H1 (cell line): Measurements from ENCODE around the gene KCNMA1. TPM values are rescaled to one million over a fixed set of nuclear protein-coding genes. Genes with fewer than 3 reads are reported as not detected.

Experiments
- CTCF ChIA-PET: fragments of 300-600 bp; sonication (Branson Sonifier 250); formaldehyde crosslinking; loops from one replicate; lab custom pipeline; 2021; ENCODE audit not compliant: partially characterized antibody; lab: Charles Lee
- POLR2A ChIA-PET: fragments of 300-600 bp; sonication (Branson Sonifier 250); formaldehyde crosslinking; loops from one replicate; lab custom pipeline; 2021; ENCODE audit warnings: inconsistent platforms; ENCODE audit not compliant: partially characterized antibody; lab: Charles Lee
- DNase-seq, 2 experiments: peaks; one replicate each; pipeline versions ENCODE4 v3.0.0 to v3.0.0-alpha.2; 2010 to 2022; ENCODE audit warnings: low spot score in 2 of 2, low read depth in 1 of 2, mixed read lengths in 1 of 2
- FAIRE-seq: peaks from 2 replicates; lab custom pipeline; 2011; peaks lifted over from hg19 to GRCh38; lab: Jason Lieb, UNC
- H2AFZ ChIP-seq: 2 replicates; pipeline ENCODE4 v1.8.1; 2012; ENCODE audit warnings: low read length, inconsistent platforms
- H2AK5ac ChIP-seq: 2 replicates; pipeline ENCODE4 v1.6.1; 2013; ENCODE audit warnings: low read depth, low read length
- H2BK120ac ChIP-seq: replicated peaks from 2 replicates; pipeline ENCODE3; 2013; ENCODE audit warnings: low read depth, low read length, inconsistent platforms
- H2BK12ac ChIP-seq: 2 replicates; pipeline ENCODE4 v1.6.1; 2013; ENCODE audit warnings: low read depth, low read length
- H2BK15ac ChIP-seq: 2 replicates; pipeline ENCODE4 v1.6.1; 2013; ENCODE audit warnings: low read length
- H2BK20ac ChIP-seq: 2 replicates; pipeline ENCODE4 v1.6.1; 2013; ENCODE audit warnings: low read length
- H2BK5ac ChIP-seq: 2 replicates; pipeline ENCODE4 v1.6.1; 2013; ENCODE audit warnings: low read depth, low read length
- H3K14ac ChIP-seq: 2 replicates; pipeline ENCODE4 v1.6.1; 2013; ENCODE audit warnings: inconsistent platforms; ENCODE audit not compliant: insufficient read length
- H3K18ac ChIP-seq: 2 replicates; pipeline ENCODE4 v1.6.1; 2013; ENCODE audit warnings: low read length; ENCODE audit errors: extremely low read depth
- H3K23ac ChIP-seq: 2 replicates; pipeline ENCODE4 v1.6.1; 2013; ENCODE audit warnings: inconsistent platforms; ENCODE audit not compliant: insufficient read length
- H3K23me2 ChIP-seq: 2 replicates; pipeline ENCODE4 v1.6.1; 2013; ENCODE audit warnings: low read depth, low read length
- H3K27ac ChIP-seq: 2 replicates; pipeline ENCODE4 v1.6.1; 2011; ENCODE audit warnings: low read depth, low read length, inconsistent platforms
- H3K27me3 ChIP-seq, 4 experiments: replicated peaks in 1 of 4; 1 replicate in 1 of 4; 2 replicates in 3 of 4; pipeline versions ENCODE4 v1.6.1 to v1.8.1; 2011 to 2013; ENCODE audit warnings: low read length in 3 of 4, mild to moderate bottlenecking in 3 of 4, inconsistent platforms in 2 of 4, mixed read lengths in 2 of 4, moderate library complexity in 1 of 4; ENCODE audit not compliant: control insufficient read depth in 3 of 4, insufficient read depth in 3 of 4; ENCODE audit errors: extremely low read depth in 1 of 4
- H3K36me3 ChIP-seq, 4 experiments: 2 replicates each; pipeline versions ENCODE4 v1.6.1 to v1.8.1; 2011 to 2013; ENCODE audit warnings: mild to moderate bottlenecking in 4 of 4, low read length in 3 of 4, moderate library complexity in 2 of 4, control low read depth in 1 of 4, inconsistent platforms in 1 of 4; ENCODE audit not compliant: insufficient read depth in 4 of 4, control insufficient read depth in 2 of 4
- H3K4ac ChIP-seq: replicated peaks from 2 replicates; pipeline ENCODE3; 2013; ENCODE audit warnings: low read length, low read depth, mixed read lengths, inconsistent platforms; ENCODE audit not compliant: insufficient read length
- H3K4me1 ChIP-seq, 4 experiments: replicated peaks in 1 of 4; 1 replicate in 1 of 4; 2 replicates in 3 of 4; pipeline versions ENCODE4 v1.6.1 to v1.8.1; 2011 to 2013; ENCODE audit warnings: low read length in 3 of 4, inconsistent platforms in 2 of 4, mixed read lengths in 1 of 4; ENCODE audit not compliant: insufficient read depth in 4 of 4, control insufficient read depth in 3 of 4
- H3K4me2 ChIP-seq, 2 experiments: 2 replicates each; pipeline versions ENCODE4 v1.6.1 to v1.8.1; 2011 to 2013; ENCODE audit warnings: low read depth in 2 of 2, low read length in 2 of 2, control low read depth in 1 of 2, inconsistent platforms in 1 of 2, mild to moderate bottlenecking in 1 of 2; ENCODE audit not compliant: insufficient read depth in 1 of 2
- H3K4me3 ChIP-seq, 4 experiments: fragments of 200-600, 300-600 bp in 1 of 4; sonication (generic), shearing (Covaris generic), sonication (Bioruptor Twin) in 1 of 4; 2 replicates each; pipeline versions ENCODE4 v1.5.1 to v1.8.1; 2011 to 2016; ENCODE audit warnings: low read length in 4 of 4, low read depth in 3 of 4, control low read depth in 2 of 4, inconsistent platforms in 2 of 4, mild to moderate bottlenecking in 2 of 4, mixed read lengths in 1 of 4, moderate library complexity in 1 of 4; ENCODE audit not compliant: insufficient read depth in 2 of 4; ENCODE audit errors: extremely low read depth in 1 of 4
- H3K56ac ChIP-seq: replicated peaks from 2 replicates; pipeline ENCODE3; 2013; ENCODE audit warnings: low read depth, mild to moderate bottlenecking, mixed read lengths, low read length, inconsistent platforms; ENCODE audit not compliant: insufficient read length
- H3K79me1 ChIP-seq: 2 replicates; pipeline ENCODE4 v1.6.1; 2013; ENCODE audit warnings: low read depth, low read length, control low read depth
- H3K79me2 ChIP-seq, 2 experiments: 2 replicates each; pipeline versions ENCODE4 v1.6.1 to v1.8.1; 2012 to 2013; ENCODE audit warnings: low read length in 2 of 2, mild to moderate bottlenecking in 2 of 2, inconsistent platforms in 1 of 2; ENCODE audit not compliant: insufficient read depth in 2 of 2, control insufficient read depth in 1 of 2
- H3K9ac ChIP-seq, 4 experiments: replicated peaks in 1 of 4; 1 replicate in 1 of 4; 2 replicates in 3 of 4; pipeline versions ENCODE4 v1.6.1 to v1.8.1; 2011 to 2013; ENCODE audit warnings: low read depth in 3 of 4, low read length in 3 of 4, control low read depth in 2 of 4, mild to moderate bottlenecking in 2 of 4, moderate library complexity in 2 of 4, inconsistent platforms in 1 of 4; ENCODE audit errors: extremely low read depth in 1 of 4
- H3K9me3 ChIP-seq, 2 experiments: 2 replicates each; pipeline versions ENCODE4 v1.6.1 to v1.8.1; 2012 to 2013; ENCODE audit warnings: mild to moderate bottlenecking in 2 of 2, moderate library complexity in 2 of 2, control low read depth in 1 of 2, inconsistent platforms in 1 of 2, low read depth in 1 of 2, low read length in 1 of 2, mixed read lengths in 1 of 2; ENCODE audit not compliant: insufficient read depth in 2 of 2
- H4K20me1 ChIP-seq, 2 experiments: replicated peaks in 1 of 2; 2 replicates each; pipeline versions ENCODE3 to v1.8.1; 2011 to 2013; ENCODE audit warnings: inconsistent platforms in 2 of 2, low read length in 2 of 2, mild to moderate bottlenecking in 1 of 2; ENCODE audit not compliant: insufficient read depth in 2 of 2, control insufficient read depth in 1 of 2
- H4K5ac ChIP-seq: 2 replicates; pipeline ENCODE4 v1.6.1; 2013; ENCODE audit warnings: low read length, low read depth, mixed read lengths, inconsistent platforms; ENCODE audit not compliant: insufficient read length
- H4K8ac ChIP-seq: 2 replicates; pipeline ENCODE4 v1.8.0; 2013; ENCODE audit warnings: mild to moderate bottlenecking, moderate library complexity, low read length, inconsistent platforms; ENCODE audit not compliant: insufficient read depth; ENCODE audit errors: extremely low read depth
- H4K91ac ChIP-seq: replicated peaks from 2 replicates; pipeline ENCODE3; 2013; ENCODE audit warnings: low read length, mixed read lengths, inconsistent platforms; ENCODE audit not compliant: insufficient read length
- ASH2L ChIP-seq: fragments of 200-600, 300-600 bp; sonication (generic); IDR thresholded peaks from one replicate; pipeline ENCODE4 v1.7.1; 2017; ENCODE audit warnings: low read length
- CBX5 ChIP-seq: fragments of 300-800, 300-1000 bp; sonication (generic); IDR thresholded peaks from 2 replicates; pipeline ENCODE4 v1.7.1; 2016; ENCODE audit warnings: antibody characterized with exemption, low read length, low read depth
- CEBPB ChIP-seq: IDR thresholded peaks from 2 replicates; pipeline ENCODE4 v1.6.1; 2012; ENCODE audit warnings: low read depth, low read length
- CREB1 ChIP-seq: IDR thresholded peaks from 2 replicates; pipeline ENCODE4 v1.6.1; 2012; ENCODE audit warnings: inconsistent platforms
- KDM1A ChIP-seq: fragments of 200-600, 300-600 bp; sonication (generic); IDR thresholded peaks from 2 replicates; pipeline ENCODE4 v1.7.1; 2016; ENCODE audit warnings: mild to moderate bottlenecking, low read length, borderline replicate concordance
- NRF1 ChIP-seq: IDR thresholded peaks from 2 replicates; pipeline ENCODE4 v1.6.1; 2011; ENCODE audit warnings: mild to moderate bottlenecking, low read depth, low read length, improper control_type of control experiment
- RBBP5 ChIP-seq: IDR thresholded peaks from 2 replicates; pipeline ENCODE4 v1.7.1; 2012; ENCODE audit warnings: low read depth, mild to moderate bottlenecking, inconsistent platforms, low read length, moderate library complexity, borderline replicate concordance
- RNF2 ChIP-seq: fragments of 200-900, 300-1000 bp; sonication (generic); IDR thresholded peaks from 2 replicates; pipeline ENCODE4 v1.7.1; 2016; ENCODE audit warnings: borderline replicate concordance, low read depth, mild to moderate bottlenecking, antibody characterized with exemption, low read length; ENCODE audit not compliant: poor library complexity, severe bottlenecking; ENCODE audit errors: missing control alignments
- SIN3A ChIP-seq, 2 experiments: IDR thresholded peaks in 1 of 2; conservative IDR thresholded peaks in 1 of 2; 2 replicates each; pipeline ENCODE4 v1.6.1; 2011 to 2012; ENCODE audit warnings: low read length in 2 of 2, improper control_type of control experiment in 1 of 2, low read depth in 1 of 2, mild to moderate bottlenecking in 1 of 2
- TBP ChIP-seq: IDR thresholded peaks from 2 replicates; pipeline ENCODE4 v1.6.1; 2011; ENCODE audit warnings: low read depth, low read length, improper control_type of control experiment
- WGBS, 2 experiments: shearing (Covaris generic) in 1 of 2; methylation state at CpG; one replicate each; pipeline versions ENCODE4 v1.1.6 to v1.1.7; 2013 to 2015; ENCODE audit warnings: low lambda C conversion rate in 2 of 2, mixed read lengths in 2 of 2, inconsistent platforms in 1 of 2, low coverage in 1 of 2, missing lambda C conversion rate in 1 of 2; ENCODE audit not compliant: insufficient replicate concordance in 2 of 2, insufficient coverage in 1 of 2, insufficient read length in 1 of 2; ENCODE audit errors: extremely low coverage in 1 of 2, missing lambda C conversion rate in 1 of 2; 5-methylcytosine and 5-hydroxymethylcytosine counted together
- polyA plus RNA-seq, 7 experiments: library from polyadenylated mRNA; depleted of rRNA in 3 of 7; stranded (reverse) in 5 of 7; unstranded in 2 of 7; fragments of >200 nt in 5 of 7; fragments of 200-250 nt in 2 of 7; gene quantifications; 1 replicate in 5 of 7; 2 replicates in 1 of 7; 4 replicates in 1 of 7; pipeline versions ENCODE4 v1.2.1 to v1.2.3, GENCODE V29; 2011 to 2013; ENCODE audit warnings: missing spikeins in 2 of 7, mixed read lengths in 2 of 7
- total RNA-seq: library from RNA; stranded (reverse); fragmentation: NEBNext Ultra II Directional; extraction: Animal tissue kit (Norgen Biotek cat#: 25700); gene quantifications from 2 replicates; pipeline ENCODE4 v1.2.1, GENCODE V29; 2021
- TF ChIP-seq, protein P1 (sequence below): IDR thresholded peaks from 2 replicates; pipeline ENCODE4 v1.6.1; 2011; ENCODE audit warnings: low read depth, mild to moderate bottlenecking, low read length; ENCODE audit not compliant: insufficient read depth

KCNMA1 gene
- total and polyA plus RNA-seq, 2 of the 8 experiments (the other 6 are each of a cell fraction or from before 2014, with no cell fraction given), result 10.2 to 11.1 TPM

DNA sequence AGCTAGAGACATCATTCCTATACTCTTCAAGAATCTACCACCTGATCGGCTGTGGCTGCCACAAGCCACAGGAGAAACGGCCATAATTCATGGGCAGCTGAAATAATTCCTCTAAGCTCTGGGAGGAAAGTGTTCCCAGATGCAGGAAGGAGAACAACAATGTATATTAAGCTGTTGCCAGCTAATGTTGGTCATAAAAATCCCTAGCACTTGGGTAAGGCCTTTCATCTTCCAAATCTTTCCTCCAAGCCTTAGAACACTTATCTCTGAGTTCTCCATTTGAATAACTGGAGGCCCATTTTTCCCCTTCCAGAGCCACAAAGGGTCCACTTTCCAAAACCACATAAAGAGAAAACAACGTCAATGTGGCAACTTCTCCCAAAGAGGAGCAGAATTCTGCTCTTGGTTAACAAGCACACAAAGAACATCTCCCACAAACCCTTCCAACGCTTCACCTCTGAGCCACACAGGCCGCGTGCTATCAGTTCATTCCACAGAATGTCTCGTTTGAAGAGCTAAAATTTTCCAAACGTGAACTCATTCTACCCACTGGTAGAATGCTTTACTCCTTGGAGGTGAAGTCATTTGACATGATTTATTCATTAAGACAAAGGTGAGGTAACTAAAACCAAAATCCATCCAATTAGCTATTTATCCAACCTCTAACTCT lies 11.2 kb downstream of the KCNMA1 start:
- Histone ChIP-seq H3K79me1 (no peaks in the 10 kb centered on the region; the same call in 1 of the 2 replicates), H3K4ac (no peak overlapping the region), H3K9me3 (no peaks in the 10 kb centered on the region), H3K4me1 (peaks cover 0 to 11% (median 3%) of the 10 kb centered on the region in 4 experiments; a peak in 4 of 7 replicates), H3K9ac (no peak overlapping the region), H2AFZ (no peak overlapping the region), H4K5ac (no peak overlapping the region), H2AK5ac (no peak overlapping the region), H3K23ac (no peak overlapping the region), H4K8ac (no peak overlapping the region), H2BK20ac (no peak overlapping the region), H3K56ac (no peak overlapping the region), H3K23me2 (no peaks in the 10 kb centered on the region), H2BK12ac (no peak overlapping the region), H3K27ac (no peak overlapping the region), H4K91ac (no peak overlapping the region), H3K27me3 (no peaks in the 10 kb centered on the region), H4K20me1 (no peaks in the 10 kb centered on the region), H3K36me3 (no peaks in the 10 kb centered on the region), H3K14ac (no peak overlapping the region), H3K18ac (no peak overlapping the region), H2BK120ac (no peak overlapping the region), H3K4me3 (no peak overlapping the region), H3K79me2 (no peaks in the 10 kb centered on the region), H2BK5ac (no peak overlapping the region), H2BK15ac (no peak overlapping the region), H3K4me2 (no peak overlapping the region)
- ChIA-PET CTCF (interaction anchor here (0.6 to 1.7 kb wide), 5 partner anchors 11 to 360 kb away, joined by 3 to 6 read pairs (median 3); partner anchors contain the start of gene KCNMA1), POLR2A (interaction anchor here (1.0 kb wide), 1 partner anchor 11 kb away, joined by 3 read pairs; the partner anchor contains the start of gene KCNMA1)
- DNase-seq (no peak), FAIRE-seq (no peak)
- WGBS, 2 experiments, result 93% methylated on average over 8 of the region's 8 CpGs; no CpG with 5 or more reads in 1 of the 2 experiments
- TF ChIP-seq CREB1 (no peak), CEBPB (no peak), CBX5 (no peak), KDM1A (no peak), RBBP5 (no peak), SIN3A (conservative IDR thresholded peaks at IDR 0.05 in 1 of 2, IDR thresholded peaks at IDR 0.05 in 1 of 2; ENCODE audit: low read depth in 1 of 2, low read length in 2 of 2) (no peak), ASH2L (no peak), NRF1 (no peak), RNF2 (no peak), TBP (no peak)
- TF ChIP-seq, protein P1, sequence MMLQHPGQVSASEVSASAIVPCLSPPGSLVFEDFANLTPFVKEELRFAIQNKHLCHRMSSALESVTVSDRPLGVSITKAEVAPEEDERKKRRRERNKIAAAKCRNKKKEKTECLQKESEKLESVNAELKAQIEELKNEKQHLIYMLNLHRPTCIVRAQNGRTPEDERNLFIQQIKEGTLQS, result no peak
